Measurements from ENCODE around the gene PTPRA. TPM values are rescaled to one million over a fixed set of nuclear protein-coding genes. Genes with fewer than 3 reads are reported as not detected.

The PTPRA gene
- total and polyA plus RNA-seq, 2 donors (not counting 1 experiment from before 2014, with no cell fraction given) = 32.1 to 64.2 TPM

DNA sequence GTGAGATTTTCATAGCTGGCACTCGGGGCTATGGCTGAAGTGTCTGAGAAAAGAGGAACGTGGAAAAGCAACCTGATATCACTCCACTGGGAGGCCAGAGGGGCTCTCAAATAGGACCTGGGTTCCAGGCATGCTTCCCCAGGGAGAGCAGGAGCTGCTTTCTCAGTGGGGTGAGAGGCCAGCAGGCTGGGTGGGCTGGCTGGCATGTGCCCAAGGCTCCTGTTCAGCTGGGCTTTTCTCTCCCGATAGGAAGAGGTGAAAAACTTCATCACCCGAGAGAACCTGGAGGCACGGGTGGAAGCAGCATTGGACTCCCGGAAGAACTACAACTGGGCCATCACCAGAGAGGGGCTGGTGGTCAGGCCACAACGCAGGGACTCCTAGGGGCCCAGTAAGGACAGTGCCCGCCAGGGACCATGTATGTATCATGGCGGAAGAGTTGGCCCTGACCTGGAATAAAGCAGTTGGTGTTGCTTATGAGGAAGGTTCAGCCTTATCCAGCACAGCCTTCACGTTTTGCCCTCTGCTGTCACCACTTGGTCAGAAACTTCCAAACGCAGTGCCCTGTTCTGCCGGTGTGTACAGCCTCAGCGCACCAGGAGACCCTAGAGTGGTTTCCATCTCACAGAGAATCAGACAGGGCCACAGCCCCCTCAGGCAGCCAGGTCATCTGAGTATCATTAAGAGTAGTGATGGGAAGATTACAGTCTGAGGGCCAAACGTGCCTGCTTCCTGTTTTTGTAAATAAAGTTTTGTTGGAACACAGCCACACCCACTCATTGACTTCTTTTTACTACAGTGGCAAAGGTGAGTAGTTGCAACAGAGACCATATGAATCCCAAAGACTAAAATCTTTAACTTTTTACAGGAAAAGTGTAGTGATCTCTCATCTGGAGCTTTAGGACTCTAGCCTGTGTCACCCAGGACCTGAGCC, 174.5 kb downstream of the PTPRA start:
- POLR2A ChIA-PET = no interaction called here
- Histone ChIP-seq H3K4me3 (ENCODE audit: control extremely low read depth in 1 of 5, extremely low read depth in 1 of 5, insufficient read depth in 1 of 5, low read depth in 2 of 5, low read length in 4 of 5) (no peak overlapping the region), H3K9me3 (ENCODE audit: control extremely low read depth in 1 of 3, control insufficient read depth in 2 of 3, insufficient read depth in 1 of 3, low read length in 2 of 3) (no peaks in the 10 kb centered on the region), H3K36me3 (replicated peaks in 1 of 2; ENCODE audit: control extremely low read depth in 1 of 2, control insufficient read depth in 1 of 2, extremely low read depth in 1 of 2, insufficient read depth in 2 of 2, low read length in 1 of 2) (peaks cover 0 to 19% of the 10 kb centered on the region in 2 experiments), H2AFZ (ENCODE audit: insufficient read depth, low read depth, low read length, poor library complexity, severe bottlenecking) (no peak overlapping the region), H4K20me1 (ENCODE audit: control insufficient read depth, insufficient read depth, low read length, poor library complexity, severe bottlenecking) (peaks cover 20% of the 10 kb centered on the region), H3K27me3 (replicated peaks in 1 of 4; ENCODE audit: control extremely low read depth in 1 of 4, control insufficient read depth in 3 of 4, insufficient read depth in 4 of 4, low read length in 3 of 4) (no peaks in the 10 kb centered on the region), H3K4me2 (replicated peaks; ENCODE audit: low read depth, low read length, poor library complexity, severe bottlenecking) (no peak overlapping the region), H3K9ac (ENCODE audit: low read length) (no peak overlapping the region), H3K79me2 (ENCODE audit: control insufficient read depth, insufficient read depth, low read length) (peaks cover 17% of the 10 kb centered on the region), H3K27ac (ENCODE audit: low read length in 2 of 2) (no peak overlapping the region), H3K4me1 (ENCODE audit: control insufficient read depth in 2 of 2, insufficient read depth in 2 of 2, low read length in 2 of 2) (peaks cover 11 to 17% of the 10 kb centered on the region in 2 donors)
- no peak for TF ChIP-seq CTCF (IDR thresholded peaks at IDR 0.05)
- no peak for TF ChIP-seq EZH2 (IDR thresholded peaks at IDR 0.05; ENCODE audit: borderline replicate concordance, insufficient read depth, low read depth, low read length, poor library complexity, severe bottlenecking)
- Mint-ChIP-seq H3K27ac (peak overlapping the region; percentile 56), H3K4me1 (peaks cover 15% of the 10 kb centered on the region), H3K27me3 (no peaks in the 10 kb centered on the region), H3K4me3 (peak overlapping the region; percentile 61), H3K9me3 (ENCODE audit: insufficient read depth) (no peaks in the 10 kb centered on the region)
- DNase-seq (no peak), ATAC-seq (ENCODE audit: low read depth) (no peak)
- intact Hi-C loops (cut with micrococcal nuclease) = loop anchor here (2.0 to 10.0 kb wide), 4 partner anchors 157 to 720 kb away; partner anchors contain the start of genes ADISSP, ATRN, DDRGK1 and PTPRA
- 93% methylated on average over 12 of the region's 14 CpGs for WGBS (ENCODE audit: insufficient coverage)
- CTCF ChIA-PET = no interaction called here
